ENCODE results near the gene SRSF9.

Gene SRSF9

DNA sequence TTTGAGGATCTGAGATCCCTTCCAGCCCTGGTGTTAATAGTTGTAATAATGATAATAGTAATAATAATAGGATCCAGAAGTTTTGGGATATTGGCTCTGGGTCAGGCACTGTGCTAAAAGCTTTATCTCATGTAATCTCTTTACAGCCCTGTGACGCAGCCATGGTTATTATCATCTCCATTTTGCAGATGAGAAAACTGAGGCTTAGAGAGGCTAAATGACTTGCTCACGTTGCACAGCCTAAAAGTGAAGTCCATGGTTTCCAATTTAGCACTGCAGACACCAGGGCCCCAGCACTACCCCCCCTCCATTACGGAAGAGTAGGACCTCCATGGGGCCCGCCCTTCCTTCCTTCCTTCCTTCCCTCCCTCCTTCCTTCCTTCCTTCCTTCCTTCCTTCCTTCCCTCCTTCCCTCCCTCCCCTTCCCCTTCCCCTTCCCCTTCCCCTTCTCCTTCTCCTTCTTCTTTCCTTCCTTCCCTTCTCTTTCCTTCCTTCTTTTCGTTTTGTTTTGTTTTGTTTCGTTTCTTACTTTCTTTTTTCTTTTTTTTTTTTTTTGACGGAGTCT is 46.6 kb downstream of the SRSF9 start:
- Histone ChIP-seq H3K9me3 (ENCODE audit: control insufficient read depth, low read length) (no peaks in the 10 kb centered on the region), H2BK15ac (ENCODE audit: low read depth, poor library complexity, severe bottlenecking) (no peak overlapping the region), H2AFZ (ENCODE audit: low read depth, low read length) (no peak overlapping the region), H3K27ac (ENCODE audit: low read length, poor library complexity, severe bottlenecking) (no peak overlapping the region), H2BK5ac (ENCODE audit: low read depth, low read length, poor library complexity, severe bottlenecking) (no peak overlapping the region), H2AK5ac (ENCODE audit: low read length, severe bottlenecking) (no peak overlapping the region), H2BK12ac (ENCODE audit: low read length in 2 of 2) (no peak overlapping the region), H2BK120ac (ENCODE audit: low read depth, low read length) (no peak overlapping the region), H3K9ac (ENCODE audit: low read length) (no peak overlapping the region), H3K36me3 (ENCODE audit: control insufficient read depth in 1 of 2, insufficient read depth in 2 of 2, low read depth in 1 of 2, low read length in 2 of 2) (no peaks in the 10 kb centered on the region), H4K91ac (ENCODE audit: low read length) (no peak overlapping the region), H3K4me1 (ENCODE audit: control insufficient read depth, insufficient read depth, low read depth, low read length) (no peaks in the 10 kb centered on the region), H3K14ac (ENCODE audit: low read length in 2 of 2) (no peak overlapping the region), H3K27me3 (ENCODE audit: control insufficient read depth in 1 of 2, insufficient read depth in 1 of 2, low read length in 2 of 2) (peaks cover 5 to 13% of the 10 kb centered on the region in 2 experiments), H3K4ac (ENCODE audit: low read depth in 1 of 2, low read length in 2 of 2) (no peak overlapping the region), H3K4me2 (ENCODE audit: low read length, poor library complexity, severe bottlenecking) (no peak overlapping the region), H3K79me1 (replicated peaks; ENCODE audit: low read length, poor library complexity, severe bottlenecking) (no peaks in the 10 kb centered on the region), H3K23ac (ENCODE audit: low read length in 2 of 2) (no peak overlapping the region), H3K18ac (ENCODE audit: low read depth in 1 of 2, low read length in 2 of 2) (no peak overlapping the region), H3K4me3 (ENCODE audit: insufficient read depth in 1 of 2, low read depth in 1 of 2, low read length in 2 of 2) (no peak overlapping the region), H4K8ac (ENCODE audit: low read length) (no peak overlapping the region)
- WGBS: 85% methylated on average over 7 of the region's 7 CpGs
- no peak for DNase-seq

DNA sequence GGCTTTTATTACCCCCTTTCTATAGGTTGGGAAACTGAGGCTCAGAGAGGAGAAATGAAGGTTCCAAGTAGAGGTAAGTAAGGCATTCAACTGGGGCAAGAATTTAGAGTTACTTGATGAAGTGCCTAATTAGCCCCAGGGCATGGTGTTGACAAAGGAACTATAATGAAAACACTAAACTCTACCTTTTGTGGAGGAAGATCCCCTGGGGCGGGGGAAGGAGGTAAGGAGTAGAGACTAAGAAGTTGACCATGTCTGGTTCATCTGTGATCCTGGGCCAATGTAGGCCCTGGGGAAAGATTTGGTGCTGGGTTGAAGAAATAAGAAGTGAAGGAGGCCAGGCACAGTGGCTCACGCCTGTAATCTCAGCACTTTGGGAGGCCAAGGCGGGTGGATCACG is 47.8 kb downstream of the SRSF9 start:
- H4K91ac ChIP-seq (ENCODE audit: low read length): no peak overlapping the region
- H3K14ac ChIP-seq (ENCODE audit: low read length in 2 of 2): no peak overlapping the region
- no peak overlapping the region for H2AK5ac ChIP-seq (ENCODE audit: low read length, severe bottlenecking)
- H4K8ac ChIP-seq (ENCODE audit: low read length): no peak overlapping the region
- no peak overlapping the region for H3K9ac ChIP-seq (ENCODE audit: low read length)
- H2BK120ac ChIP-seq (ENCODE audit: low read depth, low read length): no peak overlapping the region
- WGBS: 71% methylated on average over 4 of the region's 4 CpGs
- no peak overlapping the region for H2AFZ ChIP-seq (ENCODE audit: low read depth, low read length)
- no peak overlapping the region for H2BK15ac ChIP-seq (ENCODE audit: low read depth, poor library complexity, severe bottlenecking)
- no peak overlapping the region for H2BK5ac ChIP-seq (ENCODE audit: low read depth, low read length, poor library complexity, severe bottlenecking)
- no peak overlapping the region for H2BK12ac ChIP-seq (ENCODE audit: low read length in 2 of 2)
- H3K4me2 ChIP-seq (ENCODE audit: low read length, poor library complexity, severe bottlenecking): no peak overlapping the region
- no peaks in the 10 kb centered on the region for H3K79me1 ChIP-seq (replicated peaks; ENCODE audit: low read length, poor library complexity, severe bottlenecking)
- H3K36me3 ChIP-seq (ENCODE audit: control insufficient read depth in 1 of 2, insufficient read depth in 2 of 2, low read depth in 1 of 2, low read length in 2 of 2): no peaks in the 10 kb centered on the region
- H3K27me3 ChIP-seq (ENCODE audit: control insufficient read depth in 1 of 2, insufficient read depth in 1 of 2, low read length in 2 of 2): peaks cover 5 to 13% of the 10 kb centered on the region in 2 experiments
- no peak for DNase-seq
- H3K18ac ChIP-seq (ENCODE audit: low read depth in 1 of 2, low read length in 2 of 2): no peak overlapping the region
- no peak overlapping the region for H3K4ac ChIP-seq (ENCODE audit: low read depth in 1 of 2, low read length in 2 of 2)
- H3K23ac ChIP-seq (ENCODE audit: low read length in 2 of 2): no peak overlapping the region
- H3K4me1 ChIP-seq (ENCODE audit: control insufficient read depth, insufficient read depth, low read depth, low read length): no peaks in the 10 kb centered on the region
- H3K27ac ChIP-seq (ENCODE audit: low read length, poor library complexity, severe bottlenecking): no peak overlapping the region
- no peak overlapping the region for H3K4me3 ChIP-seq (ENCODE audit: insufficient read depth in 1 of 2, low read depth in 1 of 2, low read length in 2 of 2)
- no peaks in the 10 kb centered on the region for H3K9me3 ChIP-seq (ENCODE audit: control insufficient read depth, low read length)

DNA sequence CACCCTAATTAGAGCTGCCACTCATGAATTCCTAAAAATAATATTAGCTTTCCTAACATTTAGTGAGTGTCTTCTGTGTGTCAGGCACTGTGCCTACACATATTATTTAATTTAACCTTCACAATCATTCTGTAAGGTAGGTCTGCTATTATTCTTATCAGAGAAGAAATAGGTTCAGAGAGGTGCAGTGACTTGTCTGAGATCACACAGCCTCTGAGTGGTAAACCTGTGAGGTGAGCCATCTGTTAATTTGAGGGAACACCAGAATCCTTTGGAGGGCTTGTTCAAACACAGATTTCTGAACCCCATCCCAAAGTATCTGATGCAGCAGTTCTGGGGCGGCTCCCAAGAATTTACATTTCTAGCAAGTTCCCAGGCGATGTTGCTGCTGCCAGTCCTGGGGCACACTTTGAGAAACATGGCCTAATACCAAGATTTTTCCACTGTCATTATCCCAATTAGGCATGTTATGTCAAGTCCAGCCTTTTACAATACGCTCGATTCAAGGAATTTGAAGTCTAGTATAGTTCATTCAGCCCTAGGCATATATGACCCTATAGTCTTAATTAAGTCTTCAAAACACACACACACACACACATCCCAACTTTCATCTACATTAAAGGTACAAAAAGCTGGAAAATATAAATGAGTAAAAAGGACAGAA is 51.5 kb downstream of the SRSF9 start:
- no peaks in the 10 kb centered on the region for H3K36me3 ChIP-seq (ENCODE audit: control insufficient read depth in 1 of 2, insufficient read depth in 2 of 2, low read depth in 1 of 2, low read length in 2 of 2)
- H3K79me1 ChIP-seq (replicated peaks; ENCODE audit: low read length, poor library complexity, severe bottlenecking): no peaks in the 10 kb centered on the region
- H2BK12ac ChIP-seq (ENCODE audit: low read length in 2 of 2): no peak overlapping the region
- H3K4me1 ChIP-seq (ENCODE audit: control insufficient read depth, insufficient read depth, low read depth, low read length): no peaks in the 10 kb centered on the region
- no peak overlapping the region for H3K18ac ChIP-seq (ENCODE audit: low read depth in 1 of 2, low read length in 2 of 2)
- no peak overlapping the region for H3K27ac ChIP-seq (ENCODE audit: low read length, poor library complexity, severe bottlenecking)
- no peak overlapping the region for H2BK15ac ChIP-seq (ENCODE audit: low read depth, poor library complexity, severe bottlenecking)
- no peak overlapping the region for H2AFZ ChIP-seq (ENCODE audit: low read depth, low read length)
- H2BK5ac ChIP-seq (ENCODE audit: low read depth, low read length, poor library complexity, severe bottlenecking): no peak overlapping the region
- H3K4me3 ChIP-seq (ENCODE audit: insufficient read depth in 1 of 2, low read depth in 1 of 2, low read length in 2 of 2): no peak overlapping the region
- no peak overlapping the region for H3K23ac ChIP-seq (ENCODE audit: low read length in 2 of 2)
- no peak for DNase-seq
- H3K9ac ChIP-seq (ENCODE audit: low read length): no peak overlapping the region
- H3K9me3 ChIP-seq (ENCODE audit: control insufficient read depth, low read length): no peaks in the 10 kb centered on the region
- H4K91ac ChIP-seq (ENCODE audit: low read length): no peak overlapping the region
- H3K4ac ChIP-seq (ENCODE audit: low read depth in 1 of 2, low read length in 2 of 2): no peak overlapping the region
- H4K8ac ChIP-seq (ENCODE audit: low read length): no peak overlapping the region
- 98% methylated on average over 4 of the region's 4 CpGs for WGBS
- H3K14ac ChIP-seq (ENCODE audit: low read length in 2 of 2): no peak overlapping the region
- H3K27me3 ChIP-seq (ENCODE audit: control insufficient read depth in 1 of 2, insufficient read depth in 1 of 2, low read length in 2 of 2): peaks cover 0 to 19% of the 10 kb centered on the region in 2 experiments
- H2AK5ac ChIP-seq (ENCODE audit: low read length, severe bottlenecking): no peak overlapping the region
- H3K4me2 ChIP-seq (ENCODE audit: low read length, poor library complexity, severe bottlenecking): no peak overlapping the region
- H2BK120ac ChIP-seq (ENCODE audit: low read depth, low read length): no peak overlapping the region

DNA sequence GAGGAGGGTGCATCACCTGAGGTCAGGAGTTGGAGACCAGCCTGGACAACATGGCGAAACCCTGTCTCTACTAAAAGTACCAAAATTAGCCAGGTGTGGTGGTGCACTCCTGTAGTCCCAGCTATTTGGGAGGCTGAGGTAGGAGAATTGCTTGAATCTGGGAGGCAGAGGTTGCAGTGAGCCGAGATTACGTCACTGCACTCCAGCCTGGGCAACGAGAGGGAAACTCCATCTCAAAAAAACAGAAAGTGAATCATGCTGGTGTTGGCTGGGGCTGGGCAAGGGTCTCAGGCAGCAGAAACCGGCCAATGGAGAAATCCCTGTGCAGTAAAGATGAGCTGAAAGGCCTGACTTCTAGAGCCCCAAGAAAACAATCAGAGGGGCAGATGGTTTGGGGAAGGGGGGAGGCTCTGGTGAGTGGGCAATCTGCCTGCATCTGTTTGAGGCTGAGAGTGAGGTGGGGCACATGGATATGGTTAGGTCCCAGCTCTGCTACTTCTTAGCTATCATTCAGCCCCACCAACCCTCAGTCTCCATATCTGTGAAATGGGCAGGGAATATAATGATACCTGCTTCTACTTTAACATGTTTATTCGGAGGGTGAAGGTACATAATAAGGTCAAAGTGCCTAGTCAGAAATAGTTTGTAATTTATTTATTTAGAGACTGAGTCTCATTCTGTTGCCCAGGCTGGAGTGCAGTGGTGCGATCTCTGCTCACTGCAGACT is 52.9 kb downstream of the SRSF9 start:
- H2BK15ac ChIP-seq (ENCODE audit: low read depth, poor library complexity, severe bottlenecking): no peak overlapping the region
- no peak overlapping the region for H3K14ac ChIP-seq (ENCODE audit: low read length in 2 of 2)
- H2BK12ac ChIP-seq (ENCODE audit: low read length in 2 of 2): no peak overlapping the region
- no peak overlapping the region for H3K4ac ChIP-seq (ENCODE audit: low read depth in 1 of 2, low read length in 2 of 2)
- no peaks in the 10 kb centered on the region for H3K79me1 ChIP-seq (replicated peaks; ENCODE audit: low read length, poor library complexity, severe bottlenecking)
- no peaks in the 10 kb centered on the region for H3K36me3 ChIP-seq (ENCODE audit: control insufficient read depth in 1 of 2, insufficient read depth in 2 of 2, low read depth in 1 of 2, low read length in 2 of 2)
- no peak overlapping the region for H3K4me3 ChIP-seq (ENCODE audit: insufficient read depth in 1 of 2, low read depth in 1 of 2, low read length in 2 of 2)
- H3K27ac ChIP-seq (ENCODE audit: low read length, poor library complexity, severe bottlenecking): no peak overlapping the region
- no peak overlapping the region for H2BK5ac ChIP-seq (ENCODE audit: low read depth, low read length, poor library complexity, severe bottlenecking)
- H3K4me2 ChIP-seq (ENCODE audit: low read length, poor library complexity, severe bottlenecking): no peak overlapping the region
- H3K23ac ChIP-seq (ENCODE audit: low read length in 2 of 2): no peak overlapping the region
- no peak overlapping the region for H2AK5ac ChIP-seq (ENCODE audit: low read length, severe bottlenecking)
- no peak for DNase-seq
- no peak overlapping the region for H4K91ac ChIP-seq (ENCODE audit: low read length)
- H3K27me3 ChIP-seq (ENCODE audit: control insufficient read depth in 1 of 2, insufficient read depth in 1 of 2, low read length in 2 of 2): peaks cover 0 to 18% of the 10 kb centered on the region in 2 experiments
- no peak overlapping the region for H3K18ac ChIP-seq (ENCODE audit: low read depth in 1 of 2, low read length in 2 of 2)
- H2BK120ac ChIP-seq (ENCODE audit: low read depth, low read length): no peak overlapping the region
- no peaks in the 10 kb centered on the region for H3K4me1 ChIP-seq (ENCODE audit: control insufficient read depth, insufficient read depth, low read depth, low read length)
- WGBS: 88% methylated on average over 6 of the region's 7 CpGs
- no peak overlapping the region for H3K9ac ChIP-seq (ENCODE audit: low read length)
- no peaks in the 10 kb centered on the region for H3K9me3 ChIP-seq (ENCODE audit: control insufficient read depth, low read length)
- no peak overlapping the region for H2AFZ ChIP-seq (ENCODE audit: low read depth, low read length)
- no peak overlapping the region for H4K8ac ChIP-seq (ENCODE audit: low read length)
